Endothelial cell of hepatic sinusoid (primary cell): ENCODE data around the gene AFF1.

ENCODE experiments used
- in situ Hi-C: cut with HindIII; loops from 2 replicates; pipeline ENCODE4 v1.10.0; 2017; ENCODE audit warnings: low sequenced_read_pairs

Gene AFF1

GRCh38 chr4:87007528-87008446 is 73.0 kb downstream of the AFF1 start:
- in situ Hi-C loops = no loop called here

DNA sequence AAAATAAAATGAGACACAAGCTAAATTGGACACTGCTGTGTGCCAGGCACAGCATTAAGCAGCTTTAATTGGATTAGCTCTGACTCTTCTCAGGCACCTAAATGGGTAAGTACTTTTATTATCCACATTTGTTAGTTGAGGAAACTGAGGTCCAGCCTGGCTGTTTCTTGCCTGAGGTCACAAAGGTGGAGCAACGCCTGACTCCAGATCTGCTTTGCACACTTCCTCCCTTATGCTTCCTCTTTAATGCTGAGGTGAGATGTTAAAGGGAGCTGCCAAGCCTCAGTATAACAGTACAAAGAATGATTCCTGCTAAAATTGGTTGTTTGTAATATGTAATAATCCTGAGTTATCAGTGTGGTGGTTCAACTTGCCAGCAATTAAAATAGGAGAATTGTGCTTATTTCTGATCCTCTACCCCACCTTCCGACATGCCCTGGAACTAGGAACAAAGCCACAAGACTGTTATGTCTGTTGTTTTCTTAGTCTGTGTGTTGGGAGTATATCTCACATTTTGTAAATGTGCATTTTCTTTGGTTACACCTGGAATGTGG is 74.4 kb downstream of the AFF1 start:
- in situ Hi-C loops = no loop called here

- in situ Hi-C loops = loop anchor here (5.0 kb wide), 2 partner anchors 88 to 97 kb away; no protein-coding TSS in a partner anchor
These were observed 75.4 kb downstream of the AFF1 start for GRCh38 chr4:87010192-87010591.

DNA sequence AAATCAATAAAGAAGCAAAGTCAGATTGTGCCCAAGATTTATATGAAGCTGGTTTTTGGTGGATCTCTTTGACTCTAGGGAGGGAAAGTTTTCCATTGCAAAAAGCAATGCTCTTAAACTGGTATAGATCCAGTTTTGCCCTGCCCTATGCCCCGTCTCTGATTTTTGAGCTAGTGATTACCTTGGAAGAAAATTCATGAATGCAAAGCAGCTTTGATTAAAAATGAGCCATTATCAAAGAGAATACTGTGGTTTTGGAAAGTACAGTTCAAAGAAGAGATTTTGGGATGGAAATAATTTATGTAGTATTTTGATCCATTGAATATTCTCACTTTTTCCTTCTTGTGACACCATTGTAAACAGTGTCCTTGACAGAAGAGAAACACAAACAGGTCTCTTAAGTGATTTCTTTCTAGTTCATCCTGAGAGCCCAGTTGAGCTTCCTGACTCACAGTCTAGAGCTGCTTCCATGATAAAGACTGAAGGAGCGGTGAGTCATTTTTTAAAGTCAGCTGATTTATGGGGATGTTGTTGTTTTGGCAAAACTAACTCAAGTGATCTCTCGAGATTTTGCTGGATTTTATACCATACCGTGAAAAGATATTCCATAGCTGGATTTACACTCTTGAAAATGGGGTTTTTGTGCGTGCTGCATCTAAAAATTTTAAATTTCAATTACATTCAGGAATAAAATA is 76.7 kb downstream of the AFF1 start:
- in situ Hi-C loops = loop anchor here (5.0 kb wide), 2 partner anchors 89 to 96 kb away; no protein-coding TSS in a partner anchor

GRCh38 chr4:87012265-87012953 is 77.6 kb downstream of the AFF1 start:
- in situ Hi-C loops = loop anchor here (5.0 kb wide), 2 partner anchors 90 to 95 kb away; no protein-coding TSS in a partner anchor

- in situ Hi-C loops = loop anchor here (5.0 kb wide), 2 partner anchors 91 to 94 kb away; no protein-coding TSS in a partner anchor
These were observed 78.1 kb downstream of the AFF1 start for GRCh38 chr4:87012954-87013308.

GRCh38 chr4:87014284-87014782 is 79.5 kb downstream of the AFF1 start:
- in situ Hi-C loops = loop anchor here (5.0 kb wide), 2 partner anchors 92 to 93 kb away; no protein-coding TSS in a partner anchor

DNA sequence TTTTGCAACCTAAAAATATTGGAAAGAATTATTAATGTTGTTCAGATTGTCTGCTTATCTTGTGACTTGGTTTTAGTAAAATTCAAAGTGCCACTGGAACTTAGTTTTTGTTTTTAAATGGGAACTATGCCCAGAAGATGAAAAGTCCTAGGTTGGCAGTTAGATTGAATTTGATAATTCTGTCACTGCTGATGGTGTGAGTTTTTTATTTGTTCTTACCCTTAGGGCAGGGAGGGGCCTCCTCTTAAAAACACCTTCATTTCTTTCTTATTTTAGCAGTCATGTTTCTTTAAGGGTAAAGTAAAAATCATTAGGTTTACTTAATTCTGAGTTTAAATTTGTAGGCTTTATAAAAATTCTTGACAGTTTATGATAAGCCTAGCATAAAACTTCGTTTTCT is 80.6 kb downstream of the AFF1 start:
- in situ Hi-C loops = no loop called here

DNA sequence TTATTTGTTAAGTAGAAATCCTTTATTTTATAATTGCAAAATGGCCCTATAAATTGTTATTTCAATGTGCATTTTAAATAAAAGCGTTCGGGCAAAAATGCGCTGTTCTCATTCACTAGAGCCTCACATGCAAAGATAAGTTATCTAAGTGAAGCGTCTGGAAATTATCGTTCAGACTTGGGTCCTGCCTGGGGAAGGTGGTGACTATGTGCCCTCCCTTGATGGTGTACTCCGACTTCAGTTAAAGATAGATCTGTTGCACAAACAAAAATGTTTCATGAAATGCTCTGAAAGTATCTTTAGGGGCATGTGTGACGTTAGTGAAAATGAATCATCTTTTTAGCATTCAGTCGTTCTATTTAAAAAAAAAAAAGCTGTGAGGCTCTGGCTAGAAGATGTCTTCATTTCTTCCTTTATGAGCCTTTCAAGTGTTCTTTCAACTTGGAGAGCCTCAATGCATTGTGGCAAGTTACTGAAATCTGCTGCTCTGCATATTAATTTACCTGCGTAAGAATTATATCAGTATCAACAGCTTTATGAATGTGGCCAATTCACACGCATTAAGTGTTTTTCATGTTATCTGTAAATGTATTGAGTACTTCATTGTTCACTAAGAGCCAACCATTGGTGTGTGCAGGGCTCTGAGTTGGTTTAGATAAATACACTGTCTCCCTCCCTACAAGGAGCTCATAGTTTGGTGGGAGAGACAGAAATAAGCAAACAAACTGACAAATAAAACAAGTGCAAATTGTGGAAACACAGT is 83.0 kb downstream of the AFF1 start:
- in situ Hi-C loops = no loop called here

GRCh38 chr4:87018753-87019152 is 83.9 kb downstream of the AFF1 start:
- in situ Hi-C loops = no loop called here

DNA sequence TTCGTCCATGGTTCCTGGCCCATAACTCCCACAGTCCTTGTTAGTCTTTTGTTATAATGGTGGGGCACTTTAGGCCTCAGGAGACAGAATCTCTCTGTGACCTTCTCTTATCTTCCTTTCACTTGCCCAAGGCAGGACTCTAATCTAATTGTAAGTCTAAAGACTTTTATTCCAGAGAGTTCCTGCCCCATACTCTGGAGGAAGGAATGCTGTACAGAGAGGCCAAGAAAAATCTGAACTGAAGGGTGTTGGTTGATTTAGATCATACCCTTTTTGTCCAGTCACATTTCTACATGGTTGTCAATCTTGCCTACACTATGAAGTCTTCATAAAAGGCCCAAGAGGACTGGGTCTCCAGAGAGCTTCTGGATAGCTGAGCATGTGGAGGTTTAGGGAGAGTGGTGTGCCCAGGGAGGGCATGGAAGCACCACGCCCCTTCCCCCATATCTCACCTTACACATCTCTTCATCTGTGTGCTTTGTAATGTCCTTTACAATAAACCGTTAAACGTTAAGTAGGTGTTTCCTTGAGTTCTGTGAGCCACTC is 84.5 kb downstream of the AFF1 start:
- in situ Hi-C loops = no loop called here

DNA sequence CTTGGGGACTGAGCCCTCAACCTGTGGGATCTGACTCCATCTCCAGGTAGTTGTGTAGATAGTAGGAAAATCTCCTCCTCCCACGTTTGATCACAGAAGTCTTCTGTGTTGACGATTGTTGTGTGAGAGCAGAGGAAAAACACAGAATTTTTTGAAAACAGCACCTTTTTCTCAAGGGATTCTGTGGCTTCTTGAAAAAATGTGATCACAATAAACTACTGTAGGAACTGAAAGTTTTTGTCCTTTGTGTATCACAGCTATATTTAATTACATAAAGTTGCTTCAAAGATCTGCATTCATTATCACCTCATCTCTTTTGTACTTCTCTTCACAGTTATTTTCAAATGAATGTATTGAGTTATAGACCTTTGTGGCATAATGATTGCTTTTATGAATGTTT is 85.1 kb downstream of the AFF1 start:
- in situ Hi-C loops = no loop called here

DNA sequence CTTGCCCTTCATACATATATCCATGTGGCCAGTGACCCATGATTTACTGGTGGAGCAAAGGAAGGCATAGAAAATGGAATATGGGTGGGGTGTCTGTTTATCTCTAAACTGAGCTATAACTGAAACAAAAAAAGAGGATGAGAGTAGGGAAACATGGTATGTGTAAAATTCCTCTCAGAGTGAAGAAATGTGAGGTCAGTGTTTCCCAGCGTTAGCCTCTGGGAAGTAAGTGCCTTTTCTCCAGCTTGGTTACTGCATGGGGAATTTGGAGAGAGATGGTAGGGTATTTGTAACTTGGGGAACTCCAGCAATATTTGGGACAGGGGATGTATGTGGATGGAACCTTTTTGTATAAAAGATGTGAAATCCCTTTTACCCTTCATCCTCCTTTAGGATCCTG is 89.4 kb downstream of the AFF1 start:
- in situ Hi-C loops = no loop called here

GRCh38 chr4:87025023-87025613 is 90.3 kb downstream of the AFF1 start:
- in situ Hi-C loops = no loop called here

GRCh38 chr4:87025614-87026041 is 90.8 kb downstream of the AFF1 start:
- in situ Hi-C loops = no loop called here

DNA sequence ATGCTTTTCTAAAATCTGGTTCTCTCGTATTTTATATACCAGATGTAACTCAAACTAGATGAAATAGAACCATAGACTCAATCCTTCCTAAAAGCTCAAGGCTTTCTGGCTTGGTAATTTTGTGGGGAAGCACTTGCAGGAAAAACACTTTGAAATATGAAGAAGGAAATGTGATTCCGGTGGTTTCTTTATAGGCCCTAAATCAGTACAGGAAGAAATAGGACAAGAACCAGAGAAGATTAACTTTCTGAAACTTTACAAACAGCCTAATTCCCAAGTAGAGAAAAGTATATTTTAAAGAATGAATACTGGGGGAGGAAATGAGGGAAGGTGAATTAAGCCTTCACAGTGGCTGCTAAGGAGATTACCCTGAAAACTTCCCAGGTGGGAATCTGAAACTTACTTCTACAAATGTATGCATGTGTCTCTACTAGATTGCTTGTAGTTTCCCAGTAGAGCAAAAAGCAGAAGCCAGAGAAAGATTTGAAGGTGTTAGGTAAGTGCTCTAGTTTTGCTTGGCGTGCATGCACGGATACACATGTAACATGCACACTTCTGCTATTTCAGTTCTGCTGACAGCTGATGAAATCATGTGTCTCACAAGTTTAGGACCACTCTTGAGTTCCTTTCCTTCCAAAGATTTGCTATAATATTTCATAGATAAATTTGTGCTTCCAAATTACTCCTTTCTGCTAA is 92.1 kb downstream of the AFF1 start:
- in situ Hi-C loops = no loop called here

- in situ Hi-C loops = no loop called here
These were observed 94.5 kb downstream of the AFF1 start for GRCh38 chr4:87029356-87029755.

DNA sequence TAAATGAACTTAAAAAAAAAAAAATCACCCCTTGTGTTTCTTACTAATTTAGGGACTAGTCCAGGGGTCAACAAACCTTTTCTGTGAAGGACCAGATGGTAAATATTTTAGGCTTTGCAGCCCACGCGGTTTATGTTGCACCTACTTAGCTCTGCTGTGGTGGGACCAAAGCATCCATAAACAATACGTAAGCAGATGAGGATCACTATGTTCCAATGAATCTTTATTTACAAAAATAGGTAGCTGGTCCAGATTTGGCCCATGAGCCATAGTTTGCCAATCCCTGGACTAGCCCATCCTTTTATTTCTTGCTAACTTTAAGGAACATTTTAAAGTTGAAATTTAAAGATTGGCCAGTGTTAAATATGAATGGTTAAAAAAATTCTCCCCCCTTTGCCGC is 95.3 kb downstream of the AFF1 start:
- in situ Hi-C loops = no loop called here
